HG03571 (cell line): ENCODE results near the gene FXYD5.

Experiments
- ATAC-seq: cut with Tn5 transposase; IDR thresholded peaks from one replicate; pipeline ENCODE4 v1.9.1; 2021; ENCODE audit not compliant: unreplicated experiment

The FXYD5 gene, protein sequence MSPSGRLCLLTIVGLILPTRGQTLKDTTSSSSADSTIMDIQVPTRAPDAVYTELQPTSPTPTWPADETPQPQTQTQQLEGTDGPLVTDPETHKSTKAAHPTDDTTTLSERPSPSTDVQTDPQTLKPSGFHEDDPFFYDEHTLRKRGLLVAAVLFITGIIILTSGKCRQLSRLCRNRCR

DNA sequence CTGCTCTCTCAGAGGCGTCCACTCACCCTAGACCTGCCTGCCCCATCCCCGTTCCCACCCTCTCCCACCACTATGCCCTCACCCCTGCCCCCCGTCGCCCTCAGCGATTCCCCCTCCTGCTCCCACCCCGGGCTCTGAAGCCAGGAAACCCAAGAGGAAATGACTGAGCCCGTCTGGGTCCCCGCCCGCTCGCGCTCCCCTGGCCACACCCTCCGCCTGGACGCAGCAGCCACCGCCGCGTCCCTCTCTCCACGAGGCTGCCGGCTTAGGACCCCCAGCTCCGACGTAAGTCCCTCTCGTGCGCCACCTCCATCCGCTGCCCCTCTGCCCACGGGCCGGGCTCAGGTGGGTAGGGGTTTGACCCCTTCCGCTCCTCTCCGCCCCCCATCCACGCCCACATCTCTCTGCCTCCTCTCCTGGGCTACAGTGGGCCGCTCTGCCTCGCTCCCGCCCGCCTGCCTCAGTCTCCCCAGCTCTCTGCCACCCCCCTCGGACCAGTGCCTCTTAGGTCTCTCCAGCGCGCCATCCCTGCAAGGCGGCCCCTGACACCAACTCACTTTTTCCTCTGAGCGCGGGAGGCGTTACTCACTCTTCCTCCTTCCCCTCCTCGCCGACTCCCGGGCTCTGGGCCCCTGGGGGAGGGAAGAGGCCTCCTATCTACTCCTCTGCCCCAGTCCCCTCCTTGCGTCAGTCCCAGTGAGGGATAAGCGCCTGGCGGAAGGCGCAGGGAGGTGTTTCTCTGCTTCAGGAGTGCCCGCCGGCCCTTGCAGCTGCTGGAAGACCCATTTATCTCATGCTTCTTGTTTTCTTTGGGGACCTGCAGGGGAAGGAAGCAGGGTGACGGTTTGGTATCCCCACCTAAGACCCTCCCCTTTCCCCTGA is at the start of gene FXYD5:
Gene FXYD5, plus strand, starts transcription at position 211 of the 882 bp plus-strand sequence. CDS start 816 bp downstream, outside the sequence.
- no peak for ATAC-seq

GRCh38 chr19:35105047-35105410 is 49.5 kb upstream of the FXYD5 start:
- ATAC-seq = no peak

DNA sequence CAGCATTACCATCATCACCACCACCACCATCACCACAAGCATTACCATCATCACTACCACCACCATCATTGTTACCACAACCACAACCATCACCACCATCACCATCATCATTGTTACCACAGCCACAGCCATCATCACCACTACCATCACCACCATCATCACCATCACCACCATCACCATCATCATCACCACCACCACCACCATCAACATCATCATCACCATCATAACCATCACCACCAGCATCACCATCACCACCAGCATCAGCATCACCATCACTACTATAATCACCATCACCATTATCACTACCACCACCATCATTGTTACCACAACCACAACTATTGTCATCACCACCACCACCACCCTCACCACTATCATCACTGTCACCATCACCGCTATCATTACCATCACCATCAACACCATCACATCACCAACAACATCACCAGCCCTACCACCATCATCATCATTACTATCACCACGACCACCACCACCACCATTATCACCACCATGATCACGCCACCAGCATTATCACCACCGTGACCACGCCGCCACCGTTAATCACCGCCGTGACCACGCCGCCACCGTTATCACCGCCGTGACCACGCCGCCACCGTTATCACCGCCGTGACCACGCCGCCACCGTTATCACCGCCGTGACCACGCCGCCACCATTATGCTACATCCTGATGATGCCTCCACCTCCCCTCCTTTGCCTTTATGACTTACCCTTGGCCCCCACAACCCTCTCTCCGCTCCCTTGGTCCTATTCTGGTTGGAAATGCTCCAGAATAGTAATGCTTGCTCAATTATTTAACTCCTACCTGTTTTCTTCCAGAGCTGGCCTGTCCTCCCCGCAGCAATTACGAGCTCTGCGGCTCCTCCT is 48.9 kb upstream of the FXYD5 start:
- no peak for ATAC-seq

- ATAC-seq = no peak
Observed at GRCh38 chr19:35106291-35106583, 48.3 kb upstream of the FXYD5 start.

- no peak for ATAC-seq
Observed at GRCh38 chr19:35106898-35107541, 47.5 kb upstream of the FXYD5 start.

GRCh38 chr19:35107545-35107944 is 47.0 kb upstream of the FXYD5 start:
- no peak for ATAC-seq

DNA sequence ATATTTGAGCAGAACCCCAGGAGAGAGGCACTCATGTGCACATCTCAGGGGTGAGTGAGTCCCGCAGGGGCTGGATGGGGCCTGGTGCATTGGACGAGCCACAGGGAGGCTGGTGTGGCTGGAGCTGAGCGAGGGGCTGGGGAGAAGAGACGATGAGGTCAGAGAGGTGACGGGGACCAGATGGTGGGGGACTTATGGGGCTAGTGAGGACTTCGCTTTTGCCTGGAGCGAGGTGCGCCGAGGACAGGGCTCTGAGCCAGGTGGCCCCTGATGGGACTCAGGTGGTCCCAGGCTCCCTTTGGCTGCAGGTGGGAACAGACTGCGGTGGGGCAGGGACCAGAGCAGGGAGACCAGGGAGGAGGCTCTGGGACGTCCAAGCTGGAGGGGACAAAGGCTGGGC is 45.8 kb upstream of the FXYD5 start:
- no peak for ATAC-seq

- no peak for ATAC-seq
Observed at GRCh38 chr19:35109395-35110112, 45.0 kb upstream of the FXYD5 start.

DNA sequence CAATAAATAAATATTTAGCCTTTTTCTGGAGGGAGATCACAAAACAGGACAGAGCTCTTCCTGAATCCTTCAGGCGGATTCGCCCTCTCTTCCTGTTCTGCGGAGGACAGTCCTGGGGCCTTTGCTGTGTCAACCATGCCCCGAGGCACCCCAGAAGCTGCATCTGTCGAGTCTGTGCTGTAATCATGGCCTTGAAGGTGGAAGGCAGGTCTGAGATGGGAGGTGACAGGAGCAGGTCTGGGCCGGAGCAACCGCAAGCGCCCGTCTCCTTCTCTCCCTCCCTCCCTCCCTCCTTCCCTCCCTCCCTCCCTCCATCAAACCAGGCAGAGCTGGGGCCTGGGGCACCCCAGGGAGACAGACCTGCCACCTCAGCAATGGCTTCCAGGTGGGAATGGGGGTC is 43.6 kb upstream of the FXYD5 start:
- no peak for ATAC-seq

DNA sequence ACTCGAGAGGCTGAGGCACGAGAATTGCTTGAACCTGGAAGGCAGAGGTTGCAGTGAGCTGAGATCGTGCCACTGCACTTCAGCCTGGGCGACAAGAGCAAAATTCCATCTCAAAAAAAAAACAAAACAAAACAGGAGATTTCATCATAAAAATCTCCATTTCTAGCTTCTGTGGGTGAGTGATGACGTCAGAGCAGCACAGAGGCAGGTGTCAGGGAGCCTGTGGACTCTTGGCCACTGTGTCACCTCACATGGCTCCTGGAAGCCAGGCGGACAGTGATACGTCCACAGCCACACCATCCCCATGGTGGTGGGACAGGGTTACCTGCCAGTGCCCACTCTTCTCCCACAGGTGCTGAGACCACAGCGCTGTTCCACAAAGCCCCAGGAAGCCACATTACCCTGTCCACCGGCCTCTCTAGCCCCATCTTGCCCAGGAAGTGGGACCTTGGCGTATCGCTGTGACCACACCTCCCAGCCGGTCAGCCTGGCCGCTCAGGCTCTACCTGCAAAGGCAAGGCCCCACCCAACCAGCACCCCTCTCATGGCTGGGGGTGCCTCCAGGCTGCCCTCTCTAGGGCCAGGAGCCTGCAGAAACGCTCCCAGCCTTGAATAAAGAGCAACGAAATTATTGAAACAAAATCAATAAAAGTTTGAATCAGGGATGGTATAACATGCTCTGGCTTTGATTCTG is 41.4 kb upstream of the FXYD5 start:
- ATAC-seq = no peak

DNA sequence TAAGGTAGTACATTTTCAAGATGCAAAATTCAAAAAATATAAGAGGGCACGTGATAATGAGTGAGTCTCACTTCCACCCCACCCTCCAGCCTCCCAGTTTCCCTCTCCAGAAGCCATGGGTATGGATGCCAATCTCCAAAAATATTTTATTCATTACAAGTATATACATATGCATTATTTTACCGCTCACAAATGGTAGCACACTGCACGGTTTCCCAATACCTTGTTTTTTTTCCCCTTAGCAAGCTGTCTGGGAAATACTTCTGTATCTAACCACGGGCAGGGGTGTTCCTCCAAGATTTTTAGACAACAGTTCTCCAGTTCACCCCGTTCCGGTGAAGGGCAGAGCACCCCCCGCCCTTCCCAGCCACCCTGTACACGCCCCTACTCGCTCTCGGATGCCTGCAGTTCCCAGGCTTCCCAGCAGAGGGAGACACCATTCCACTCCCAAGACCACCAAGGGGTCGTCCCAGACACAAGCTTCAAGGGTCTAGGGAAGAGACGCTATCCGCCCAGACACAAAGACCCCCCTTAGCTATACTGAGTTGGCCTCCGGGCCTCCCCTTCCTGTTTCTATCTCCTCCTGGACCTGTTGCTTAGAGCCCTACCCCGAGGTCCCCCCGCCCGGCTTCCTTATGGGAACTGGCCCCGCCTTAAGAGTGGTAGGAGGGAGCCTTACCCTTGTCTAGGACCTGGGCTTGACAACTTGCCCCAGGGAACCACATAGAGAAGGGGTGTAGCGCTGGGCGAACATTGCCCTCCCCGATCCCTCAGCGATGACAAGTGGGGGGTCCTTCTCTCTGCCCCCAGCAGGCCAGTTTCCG is 40.0 kb upstream of the FXYD5 start:
- ATAC-seq = no peak

DNA sequence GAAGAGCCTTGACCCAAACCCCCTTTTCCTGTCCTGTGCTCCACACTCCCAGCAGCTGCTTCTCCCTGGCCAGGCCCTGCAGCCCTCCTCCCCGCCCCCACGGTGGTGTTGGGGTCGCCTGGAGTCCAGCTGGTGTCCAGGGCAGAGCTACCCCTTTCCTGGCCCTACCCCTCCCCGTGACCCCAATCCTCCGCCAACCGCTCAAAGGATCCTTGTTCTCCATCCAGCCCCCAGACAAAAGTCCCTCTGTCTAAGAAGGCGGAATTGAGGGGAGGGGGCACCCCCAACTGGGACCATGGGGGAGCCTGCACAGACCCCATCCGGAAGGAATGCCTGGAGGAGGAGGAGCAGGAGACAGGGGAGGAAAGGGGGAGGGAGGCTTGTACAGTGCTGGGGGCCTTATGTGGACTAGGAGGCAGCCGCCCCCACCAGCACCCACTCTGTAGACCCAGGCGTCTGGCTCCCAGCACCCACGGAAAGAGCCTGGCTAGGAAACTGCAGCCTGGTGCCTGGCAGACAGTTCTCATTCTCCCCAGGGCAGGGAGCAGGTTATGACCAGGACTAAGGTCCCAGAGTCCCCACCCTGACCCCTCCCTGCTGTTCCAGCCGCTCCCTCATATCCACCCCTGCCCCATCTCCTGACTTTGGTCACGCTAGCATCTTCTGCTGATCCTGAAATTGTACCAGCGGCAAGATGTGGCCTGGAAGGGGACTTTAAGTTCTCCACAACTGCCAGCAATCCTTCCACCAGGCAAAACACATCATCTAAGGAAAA is 39.2 kb upstream of the FXYD5 start, which contains the start of gene FXYD3:
Gene FXYD3, plus strand, starts transcription at position 647 of the 775 bp plus-strand sequence. CDS start 3,554 bp downstream, outside the sequence.
- ATAC-seq = no peak

GRCh38 chr19:35116072-35116801 is 38.3 kb upstream of the FXYD5 start:
- ATAC-seq = no peak

GRCh38 chr19:35117116-35117515 is 37.4 kb upstream of the FXYD5 start:
- no peak for ATAC-seq

GRCh38 chr19:35117799-35118198 is 36.7 kb upstream of the FXYD5 start:
- no peak for ATAC-seq

GRCh38 chr19:35118268-35119020 is 36.1 kb upstream of the FXYD5 start:
- ATAC-seq = no peak

- no peak for ATAC-seq
Observed at GRCh38 chr19:35119091-35119490, 35.4 kb upstream of the FXYD5 start.
